H9 (cell line): ENCODE data around the gene NEK7. TPM values are rescaled to one million over a fixed set of nuclear protein-coding genes. Genes with fewer than 3 reads are reported as not detected.

Experiments
- DNase-seq: peaks from one replicate; pipeline ENCODE4 v3.0.0-alpha.2; 2017
- H2AFZ ChIP-seq: one replicate; pipeline ENCODE4 v1.6.1; 2013; ENCODE audit warnings: mild to moderate bottlenecking, low read length, control low read depth, moderate library complexity
- H2AK5ac ChIP-seq: 2 replicates; pipeline ENCODE4 v1.6.1; 2013; ENCODE audit warnings: low read length, control low read depth, mixed read lengths; ENCODE audit not compliant: insufficient read length
- H2BK120ac ChIP-seq: one replicate; pipeline ENCODE4 v1.6.1; 2013; ENCODE audit warnings: low read depth, mild to moderate bottlenecking, low read length, control low read depth, inconsistent platforms; ENCODE audit not compliant: poor library complexity, severe bottlenecking
- H2BK12ac ChIP-seq: 2 replicates; pipeline ENCODE4 v1.6.1; 2013; ENCODE audit warnings: low read length, control low read depth, mixed read lengths, low read depth; ENCODE audit not compliant: insufficient read length
- H2BK15ac ChIP-seq: 2 replicates; pipeline ENCODE4 v1.6.1; 2013; ENCODE audit warnings: low read depth, low read length, control low read depth
- H2BK20ac ChIP-seq: one replicate; pipeline ENCODE4 v1.6.1; 2013; ENCODE audit warnings: low read depth, mild to moderate bottlenecking, low read length, control low read depth, inconsistent platforms; ENCODE audit not compliant: poor library complexity, severe bottlenecking
- H2BK5ac ChIP-seq: 2 replicates; pipeline ENCODE4 v1.6.1; 2013; ENCODE audit warnings: low read length, control low read depth, mixed read lengths; ENCODE audit not compliant: insufficient read length
- H3K14ac ChIP-seq: 2 replicates; pipeline ENCODE4 v1.6.1; 2013; ENCODE audit warnings: low read length, control low read depth; ENCODE audit not compliant: insufficient read depth
- H3K18ac ChIP-seq: 2 replicates; pipeline ENCODE4 v1.6.1; 2013; ENCODE audit warnings: low read depth, mild to moderate bottlenecking, mixed read lengths, low read length, control low read depth; ENCODE audit not compliant: insufficient read length
- H3K23ac ChIP-seq: 2 replicates; pipeline ENCODE4 v1.6.1; 2013; ENCODE audit warnings: low read length, control low read depth, mixed read lengths, low read depth; ENCODE audit not compliant: insufficient read length
- H3K23me2 ChIP-seq: 2 replicates; pipeline ENCODE4 v1.6.1; 2013; ENCODE audit warnings: low read depth, mild to moderate bottlenecking, mixed read lengths, low read length, control low read depth; ENCODE audit not compliant: insufficient read length, poor library complexity, severe bottlenecking
- H3K27ac ChIP-seq: 2 replicates; pipeline ENCODE4 v1.5.1; 2013; ENCODE audit warnings: low read length, control low read depth, mixed read lengths, low read depth; ENCODE audit not compliant: insufficient read length
- H3K27me3 ChIP-seq: 2 replicates; pipeline ENCODE4 v1.6.1; 2013; ENCODE audit warnings: low read length, control low read depth, inconsistent platforms; ENCODE audit not compliant: insufficient read depth
- H3K4ac ChIP-seq: 2 replicates; pipeline ENCODE4 v1.6.1; 2013; ENCODE audit warnings: low read depth, mild to moderate bottlenecking, control low read depth, inconsistent platforms, low read length, moderate library complexity
- H3K4me1 ChIP-seq: 2 replicates; pipeline ENCODE4 v1.6.1; 2013; ENCODE audit warnings: low read length, control low read depth, inconsistent platforms; ENCODE audit not compliant: insufficient read depth
- H3K4me2 ChIP-seq: 2 replicates; pipeline ENCODE4 v1.6.1; 2013; ENCODE audit warnings: low read length, control low read depth, mixed read lengths; ENCODE audit not compliant: insufficient read length, insufficient read depth
- H3K56ac ChIP-seq: 2 replicates; pipeline ENCODE4 v1.6.1; 2013; ENCODE audit warnings: low read depth, mild to moderate bottlenecking, mixed read lengths, low read length, control low read depth; ENCODE audit not compliant: insufficient read length
- H3K79me1 ChIP-seq: 2 replicates; pipeline ENCODE4 v1.6.1; 2013; ENCODE audit warnings: low read depth, mild to moderate bottlenecking, moderate library complexity, low read length, control low read depth, inconsistent platforms; ENCODE audit not compliant: insufficient read depth, poor library complexity, severe bottlenecking
- H3K79me2 ChIP-seq: 2 replicates; pipeline ENCODE4 v1.6.1; 2013; ENCODE audit warnings: low read length, control low read depth, inconsistent platforms; ENCODE audit not compliant: insufficient read depth
- H3K9ac ChIP-seq: 2 replicates; pipeline ENCODE4 v1.6.1; 2013; ENCODE audit warnings: low read length, control low read depth, mixed read lengths; ENCODE audit not compliant: insufficient read length; ENCODE audit errors: extremely low read depth
- H3K9me3 ChIP-seq: one replicate; pipeline ENCODE4 v1.6.1; 2013; ENCODE audit warnings: low read depth, low read length, inconsistent platforms; ENCODE audit not compliant: control insufficient read depth
- H3T11ph ChIP-seq: one replicate; pipeline ENCODE4 v1.6.1; 2013; ENCODE audit warnings: mild to moderate bottlenecking, low read length, control low read depth, inconsistent platforms
- H4K20me1 ChIP-seq: one replicate; pipeline ENCODE4 v1.6.1; 2013; ENCODE audit not compliant: control insufficient read depth, insufficient read length, insufficient read depth
- H4K5ac ChIP-seq: 2 replicates; pipeline ENCODE4 v1.6.1; 2013; ENCODE audit warnings: low read depth, mild to moderate bottlenecking, mixed read lengths, low read length, control low read depth; ENCODE audit not compliant: insufficient read length
- H4K8ac ChIP-seq: replicated peaks from 2 replicates; pipeline ENCODE4 v1.6.1; 2013; ENCODE audit warnings: low read length, control low read depth, mixed read lengths, low read depth; ENCODE audit not compliant: insufficient read length
- H4K91ac ChIP-seq: 2 replicates; pipeline ENCODE4 v1.6.1; 2013; ENCODE audit warnings: low read depth, mild to moderate bottlenecking, moderate library complexity, mixed read lengths, low read length, control low read depth; ENCODE audit not compliant: insufficient read length
- H3K27ac Mint-ChIP-seq, 3 experiments: 2 replicates in 2 of 3; 3 replicates in 1 of 3; pipeline ENCODE4 v1.8.0; 2020 to 2021; ENCODE audit warnings: mixed read lengths in 3 of 3, mild to moderate bottlenecking in 1 of 3, moderate library complexity in 1 of 3
- H3K27me3 Mint-ChIP-seq: 2 replicates; pipeline ENCODE4 v1.8.0; 2021; ENCODE audit warnings: low read depth, mild to moderate bottlenecking, moderate library complexity, mixed read lengths
- H3K36me3 Mint-ChIP-seq, 3 experiments: 2 replicates in 2 of 3; 3 replicates in 1 of 3; pipeline ENCODE4 v1.8.0; 2020 to 2021; ENCODE audit warnings: low read depth in 3 of 3, mixed read lengths in 3 of 3; ENCODE audit not compliant: insufficient read depth in 1 of 3
- H3K4me1 Mint-ChIP-seq, 2 experiments: 2 replicates each; pipeline ENCODE4 v1.8.0; 2020; ENCODE audit warnings: mixed read lengths in 2 of 2
- H3K4me3 Mint-ChIP-seq, 2 experiments: 2 replicates in 1 of 2; 3 replicates in 1 of 2; pipeline ENCODE4 v1.8.0; 2020 to 2021; ENCODE audit warnings: mild to moderate bottlenecking in 2 of 2, mixed read lengths in 2 of 2, moderate library complexity in 1 of 2
- H3K9me3 Mint-ChIP-seq, 2 experiments: 2 replicates in 1 of 2; 3 replicates in 1 of 2; pipeline ENCODE4 v1.8.0; 2020; ENCODE audit warnings: mild to moderate bottlenecking in 2 of 2, mixed read lengths in 2 of 2, moderate library complexity in 1 of 2
- WGBS: extraction: QIAGEN DNeasy Blood & Tissue Kit; methylation state at CpG from one replicate; pipeline ENCODE4 v1.1.7; 2013; ENCODE audit warnings: missing lambda C conversion rate, low lambda C conversion rate, mixed read lengths; ENCODE audit not compliant: insufficient read length; ENCODE audit errors: extremely low coverage; 5-methylcytosine and 5-hydroxymethylcytosine counted together
- total RNA-seq: library from RNA; stranded (reverse); gene quantifications from 2 replicates; pipeline ENCODE4 v1.2.1, GENCODE V29; 2021
- TF ChIP-seq, protein P1 (sequence below): fragments of 200-600 bp; sonication (generic); conservative IDR thresholded peaks from 3 replicates; pipeline ENCODE4 v1.8.0; 2021; ENCODE audit warnings: antibody characterized with exemption, mild to moderate bottlenecking

The NEK7 gene
- total RNA-seq, 1 experiment from 2014 or later, result 9.6 TPM

DNA sequence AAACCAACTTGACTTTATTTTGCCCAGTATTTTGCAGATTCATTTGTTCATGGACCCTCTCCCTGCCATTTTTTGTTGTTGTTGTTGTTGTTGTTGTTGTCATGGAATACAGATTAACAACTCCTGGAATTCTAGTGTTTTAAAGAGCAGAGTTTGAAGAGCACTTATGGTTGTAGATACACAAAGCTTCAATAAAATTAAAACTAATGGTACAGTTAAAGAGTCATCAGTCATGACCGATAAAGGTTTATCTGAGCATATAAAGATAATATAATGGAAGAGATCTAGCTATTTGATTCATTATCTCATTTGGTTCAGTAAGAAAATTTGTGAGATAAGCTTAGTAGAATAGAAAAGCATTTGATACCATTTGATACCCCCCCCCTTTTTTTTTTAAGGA is 21.8 kb downstream of the NEK7 start:
- Histone ChIP-seq H4K5ac (no peak overlapping the region), H3K56ac (no peak overlapping the region), H3K9ac (no peak overlapping the region), H3K23me2 (no peaks in the 10 kb centered on the region), H2AFZ (no peak overlapping the region), H2BK12ac (no peak overlapping the region), H2BK5ac (no peak overlapping the region), H2BK15ac (no peak overlapping the region), H3K9me3 (no peaks in the 10 kb centered on the region), H2BK120ac (no peak overlapping the region), H3K4me2 (no peak overlapping the region), H3K27ac (no peak overlapping the region), H3T11ph (no peak overlapping the region), H2BK20ac (no peak overlapping the region), H4K8ac (no peak overlapping the region), H3K4ac (no peak overlapping the region), H3K4me1 (no peaks in the 10 kb centered on the region; the same call in 1 of the 2 replicates), H3K27me3 (no peaks in the 10 kb centered on the region), H3K79me2 (peaks cover 4% of the 10 kb centered on the region; the same call in 1 of the 2 replicates), H2AK5ac (no peak overlapping the region), H4K91ac (no peak overlapping the region), H3K79me1 (no peaks in the 10 kb centered on the region), H4K20me1 (no peaks in the 10 kb centered on the region), H3K23ac (no peak overlapping the region), H3K14ac (no peak overlapping the region; the same call in 1 of the 2 replicates), H3K18ac (no peak overlapping the region)
- H3K36me3 Mint-ChIP-seq, result no peaks in the 10 kb centered on the region
- WGBS, result no CpG with 5 or more reads among the region's 1 CpG
- peaks cover 16 to 19% of the 10 kb centered on the region in 2 experiments for H3K4me1 Mint-ChIP-seq
- no peak for DNase-seq
- peak overlapping the region in 2 of 3 experiments; percentile 2 to 31; a peak in 3 of 7 replicates for H3K27ac Mint-ChIP-seq
- no peaks in the 10 kb centered on the region for H3K27me3 Mint-ChIP-seq
- TF ChIP-seq, protein P1, sequence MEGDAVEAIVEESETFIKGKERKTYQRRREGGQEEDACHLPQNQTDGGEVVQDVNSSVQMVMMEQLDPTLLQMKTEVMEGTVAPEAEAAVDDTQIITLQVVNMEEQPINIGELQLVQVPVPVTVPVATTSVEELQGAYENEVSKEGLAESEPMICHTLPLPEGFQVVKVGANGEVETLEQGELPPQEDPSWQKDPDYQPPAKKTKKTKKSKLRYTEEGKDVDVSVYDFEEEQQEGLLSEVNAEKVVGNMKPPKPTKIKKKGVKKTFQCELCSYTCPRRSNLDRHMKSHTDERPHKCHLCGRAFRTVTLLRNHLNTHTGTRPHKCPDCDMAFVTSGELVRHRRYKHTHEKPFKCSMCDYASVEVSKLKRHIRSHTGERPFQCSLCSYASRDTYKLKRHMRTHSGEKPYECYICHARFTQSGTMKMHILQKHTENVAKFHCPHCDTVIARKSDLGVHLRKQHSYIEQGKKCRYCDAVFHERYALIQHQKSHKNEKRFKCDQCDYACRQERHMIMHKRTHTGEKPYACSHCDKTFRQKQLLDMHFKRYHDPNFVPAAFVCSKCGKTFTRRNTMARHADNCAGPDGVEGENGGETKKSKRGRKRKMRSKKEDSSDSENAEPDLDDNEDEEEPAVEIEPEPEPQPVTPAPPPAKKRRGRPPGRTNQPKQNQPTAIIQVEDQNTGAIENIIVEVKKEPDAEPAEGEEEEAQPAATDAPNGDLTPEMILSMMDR, result no peak
- no peak overlapping the region for H3K4me3 Mint-ChIP-seq
- no peaks in the 10 kb centered on the region for H3K9me3 Mint-ChIP-seq
